H9 (cell line): ENCODE data around the gene PERCC1. TPM values are rescaled to one million over a fixed set of nuclear protein-coding genes. Genes with fewer than 3 reads are reported as not detected.

Source experiments
- DNase-seq: peaks from one replicate; pipeline ENCODE4 v3.0.0-alpha.2; 2017
- H2AFZ ChIP-seq: one replicate; pipeline ENCODE4 v1.6.1; 2013; ENCODE audit warnings: mild to moderate bottlenecking, low read length, control low read depth, moderate library complexity
- H2AK5ac ChIP-seq: 2 replicates; pipeline ENCODE4 v1.6.1; 2013; ENCODE audit warnings: low read length, control low read depth, mixed read lengths; ENCODE audit not compliant: insufficient read length
- H2BK120ac ChIP-seq: one replicate; pipeline ENCODE4 v1.6.1; 2013; ENCODE audit warnings: low read depth, mild to moderate bottlenecking, low read length, control low read depth, inconsistent platforms; ENCODE audit not compliant: poor library complexity, severe bottlenecking
- H2BK12ac ChIP-seq: 2 replicates; pipeline ENCODE4 v1.6.1; 2013; ENCODE audit warnings: low read length, control low read depth, mixed read lengths, low read depth; ENCODE audit not compliant: insufficient read length
- H2BK15ac ChIP-seq: 2 replicates; pipeline ENCODE4 v1.6.1; 2013; ENCODE audit warnings: low read depth, low read length, control low read depth
- H2BK20ac ChIP-seq: one replicate; pipeline ENCODE4 v1.6.1; 2013; ENCODE audit warnings: low read depth, mild to moderate bottlenecking, low read length, control low read depth, inconsistent platforms; ENCODE audit not compliant: poor library complexity, severe bottlenecking
- H2BK5ac ChIP-seq: 2 replicates; pipeline ENCODE4 v1.6.1; 2013; ENCODE audit warnings: low read length, control low read depth, mixed read lengths; ENCODE audit not compliant: insufficient read length
- H3K14ac ChIP-seq: 2 replicates; pipeline ENCODE4 v1.6.1; 2013; ENCODE audit warnings: low read length, control low read depth; ENCODE audit not compliant: insufficient read depth
- H3K18ac ChIP-seq: 2 replicates; pipeline ENCODE4 v1.6.1; 2013; ENCODE audit warnings: low read depth, mild to moderate bottlenecking, mixed read lengths, low read length, control low read depth; ENCODE audit not compliant: insufficient read length
- H3K23ac ChIP-seq: 2 replicates; pipeline ENCODE4 v1.6.1; 2013; ENCODE audit warnings: low read length, control low read depth, mixed read lengths, low read depth; ENCODE audit not compliant: insufficient read length
- H3K23me2 ChIP-seq: 2 replicates; pipeline ENCODE4 v1.6.1; 2013; ENCODE audit warnings: low read depth, mild to moderate bottlenecking, mixed read lengths, low read length, control low read depth; ENCODE audit not compliant: insufficient read length, poor library complexity, severe bottlenecking
- H3K27ac ChIP-seq: 2 replicates; pipeline ENCODE4 v1.5.1; 2013; ENCODE audit warnings: low read length, control low read depth, mixed read lengths, low read depth; ENCODE audit not compliant: insufficient read length
- H3K27me3 ChIP-seq: 2 replicates; pipeline ENCODE4 v1.6.1; 2013; ENCODE audit warnings: low read length, control low read depth, inconsistent platforms; ENCODE audit not compliant: insufficient read depth
- H3K4ac ChIP-seq: 2 replicates; pipeline ENCODE4 v1.6.1; 2013; ENCODE audit warnings: low read depth, mild to moderate bottlenecking, control low read depth, inconsistent platforms, low read length, moderate library complexity
- H3K4me1 ChIP-seq: 2 replicates; pipeline ENCODE4 v1.6.1; 2013; ENCODE audit warnings: low read length, control low read depth, inconsistent platforms; ENCODE audit not compliant: insufficient read depth
- H3K4me2 ChIP-seq: 2 replicates; pipeline ENCODE4 v1.6.1; 2013; ENCODE audit warnings: low read length, control low read depth, mixed read lengths; ENCODE audit not compliant: insufficient read length, insufficient read depth
- H3K56ac ChIP-seq: 2 replicates; pipeline ENCODE4 v1.6.1; 2013; ENCODE audit warnings: low read depth, mild to moderate bottlenecking, mixed read lengths, low read length, control low read depth; ENCODE audit not compliant: insufficient read length
- H3K79me1 ChIP-seq: 2 replicates; pipeline ENCODE4 v1.6.1; 2013; ENCODE audit warnings: low read depth, mild to moderate bottlenecking, moderate library complexity, low read length, control low read depth, inconsistent platforms; ENCODE audit not compliant: insufficient read depth, poor library complexity, severe bottlenecking
- H3K79me2 ChIP-seq: 2 replicates; pipeline ENCODE4 v1.6.1; 2013; ENCODE audit warnings: low read length, control low read depth, inconsistent platforms; ENCODE audit not compliant: insufficient read depth
- H3K9ac ChIP-seq: 2 replicates; pipeline ENCODE4 v1.6.1; 2013; ENCODE audit warnings: low read length, control low read depth, mixed read lengths; ENCODE audit not compliant: insufficient read length; ENCODE audit errors: extremely low read depth
- H3K9me3 ChIP-seq: one replicate; pipeline ENCODE4 v1.6.1; 2013; ENCODE audit warnings: low read depth, low read length, inconsistent platforms; ENCODE audit not compliant: control insufficient read depth
- H3T11ph ChIP-seq: one replicate; pipeline ENCODE4 v1.6.1; 2013; ENCODE audit warnings: mild to moderate bottlenecking, low read length, control low read depth, inconsistent platforms
- H4K20me1 ChIP-seq: one replicate; pipeline ENCODE4 v1.6.1; 2013; ENCODE audit not compliant: control insufficient read depth, insufficient read length, insufficient read depth
- H4K5ac ChIP-seq: 2 replicates; pipeline ENCODE4 v1.6.1; 2013; ENCODE audit warnings: low read depth, mild to moderate bottlenecking, mixed read lengths, low read length, control low read depth; ENCODE audit not compliant: insufficient read length
- H4K8ac ChIP-seq: replicated peaks from 2 replicates; pipeline ENCODE4 v1.6.1; 2013; ENCODE audit warnings: low read length, control low read depth, mixed read lengths, low read depth; ENCODE audit not compliant: insufficient read length
- H4K91ac ChIP-seq: 2 replicates; pipeline ENCODE4 v1.6.1; 2013; ENCODE audit warnings: low read depth, mild to moderate bottlenecking, moderate library complexity, mixed read lengths, low read length, control low read depth; ENCODE audit not compliant: insufficient read length
- H3K27ac Mint-ChIP-seq, 3 experiments: 2 replicates in 2 of 3; 3 replicates in 1 of 3; pipeline ENCODE4 v1.8.0; 2020 to 2021; ENCODE audit warnings: mixed read lengths in 3 of 3, mild to moderate bottlenecking in 1 of 3, moderate library complexity in 1 of 3
- H3K27me3 Mint-ChIP-seq: 2 replicates; pipeline ENCODE4 v1.8.0; 2021; ENCODE audit warnings: low read depth, mild to moderate bottlenecking, moderate library complexity, mixed read lengths
- H3K36me3 Mint-ChIP-seq, 3 experiments: 2 replicates in 2 of 3; 3 replicates in 1 of 3; pipeline ENCODE4 v1.8.0; 2020 to 2021; ENCODE audit warnings: low read depth in 3 of 3, mixed read lengths in 3 of 3; ENCODE audit not compliant: insufficient read depth in 1 of 3
- H3K4me1 Mint-ChIP-seq, 2 experiments: 2 replicates each; pipeline ENCODE4 v1.8.0; 2020; ENCODE audit warnings: mixed read lengths in 2 of 2
- H3K4me3 Mint-ChIP-seq, 2 experiments: 2 replicates in 1 of 2; 3 replicates in 1 of 2; pipeline ENCODE4 v1.8.0; 2020 to 2021; ENCODE audit warnings: mild to moderate bottlenecking in 2 of 2, mixed read lengths in 2 of 2, moderate library complexity in 1 of 2
- H3K9me3 Mint-ChIP-seq, 2 experiments: 2 replicates in 1 of 2; 3 replicates in 1 of 2; pipeline ENCODE4 v1.8.0; 2020; ENCODE audit warnings: mild to moderate bottlenecking in 2 of 2, mixed read lengths in 2 of 2, moderate library complexity in 1 of 2
- WGBS: extraction: QIAGEN DNeasy Blood & Tissue Kit; methylation state at CpG from one replicate; pipeline ENCODE4 v1.1.7; 2013; ENCODE audit warnings: missing lambda C conversion rate, low lambda C conversion rate, mixed read lengths; ENCODE audit not compliant: insufficient read length; ENCODE audit errors: extremely low coverage; 5-methylcytosine and 5-hydroxymethylcytosine counted together
- total RNA-seq: library from RNA; stranded (reverse); gene quantifications from 2 replicates; pipeline ENCODE4 v1.2.1, GENCODE V29; 2021
- TF ChIP-seq, protein P1 (sequence below): fragments of 200-600 bp; sonication (generic); conservative IDR thresholded peaks from 3 replicates; pipeline ENCODE4 v1.8.0; 2021; ENCODE audit warnings: antibody characterized with exemption, mild to moderate bottlenecking

The PERCC1 gene
- total RNA-seq, 1 experiment from 2014 or later: not detected

DNA sequence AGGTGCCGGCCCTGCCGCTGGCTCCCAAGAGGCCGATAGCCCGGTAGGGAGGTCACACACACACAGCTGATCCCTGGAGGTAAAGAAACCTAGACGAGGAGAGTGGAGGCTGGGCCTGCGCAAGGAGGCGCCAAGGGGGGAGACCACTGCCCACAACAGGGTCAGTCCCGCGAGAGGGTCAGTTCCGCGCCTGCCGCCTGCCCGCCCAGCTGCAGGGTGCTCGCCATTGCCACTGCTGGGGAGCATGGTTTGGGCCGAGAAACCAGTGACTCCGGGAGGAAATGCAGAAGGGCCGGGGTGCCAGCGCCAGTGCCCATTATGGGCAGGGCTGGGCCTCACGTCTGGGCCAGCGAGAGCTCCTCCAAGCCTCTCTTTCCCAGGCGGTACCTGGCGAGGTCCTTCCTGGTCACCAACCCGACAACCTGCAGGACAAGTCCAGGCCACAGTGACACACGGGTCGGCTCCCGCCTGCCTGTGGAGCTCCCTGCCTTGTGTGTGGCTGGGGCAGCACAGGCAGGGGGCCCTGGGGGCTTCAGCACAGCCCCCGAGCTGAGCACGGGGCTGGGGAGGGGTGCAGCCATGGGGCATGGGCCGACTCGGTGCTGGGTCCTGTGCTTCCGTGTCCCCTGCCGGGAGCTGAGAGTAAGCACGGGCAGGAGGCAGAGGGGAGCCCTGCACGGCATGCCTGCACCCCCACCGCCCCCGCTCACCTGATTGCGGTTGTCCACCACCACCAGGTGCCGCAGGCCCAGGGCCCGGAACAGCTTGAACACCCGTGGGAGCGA, 15.6 kb downstream of the PERCC1 start:
- TF ChIP-seq, protein P1, sequence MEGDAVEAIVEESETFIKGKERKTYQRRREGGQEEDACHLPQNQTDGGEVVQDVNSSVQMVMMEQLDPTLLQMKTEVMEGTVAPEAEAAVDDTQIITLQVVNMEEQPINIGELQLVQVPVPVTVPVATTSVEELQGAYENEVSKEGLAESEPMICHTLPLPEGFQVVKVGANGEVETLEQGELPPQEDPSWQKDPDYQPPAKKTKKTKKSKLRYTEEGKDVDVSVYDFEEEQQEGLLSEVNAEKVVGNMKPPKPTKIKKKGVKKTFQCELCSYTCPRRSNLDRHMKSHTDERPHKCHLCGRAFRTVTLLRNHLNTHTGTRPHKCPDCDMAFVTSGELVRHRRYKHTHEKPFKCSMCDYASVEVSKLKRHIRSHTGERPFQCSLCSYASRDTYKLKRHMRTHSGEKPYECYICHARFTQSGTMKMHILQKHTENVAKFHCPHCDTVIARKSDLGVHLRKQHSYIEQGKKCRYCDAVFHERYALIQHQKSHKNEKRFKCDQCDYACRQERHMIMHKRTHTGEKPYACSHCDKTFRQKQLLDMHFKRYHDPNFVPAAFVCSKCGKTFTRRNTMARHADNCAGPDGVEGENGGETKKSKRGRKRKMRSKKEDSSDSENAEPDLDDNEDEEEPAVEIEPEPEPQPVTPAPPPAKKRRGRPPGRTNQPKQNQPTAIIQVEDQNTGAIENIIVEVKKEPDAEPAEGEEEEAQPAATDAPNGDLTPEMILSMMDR: no peak
- Mint-ChIP-seq H3K4me1 (no peaks in the 10 kb centered on the region), H3K27me3 (peaks cover 1% of the 10 kb centered on the region; the same call in 1 of the 2 replicates), H3K27ac (no peak overlapping the region), H3K9me3 (no peaks in the 10 kb centered on the region), H3K4me3 (no peak overlapping the region), H3K36me3 (peaks cover 0 to 18% (median 17%) of the 10 kb centered on the region in 3 experiments; a peak in 5 of 7 replicates)
- no CpG with 5 or more reads among the region's 41 CpGs for WGBS
- H2AK5ac ChIP-seq: no peak overlapping the region
- no peak overlapping the region for H2AFZ ChIP-seq
- no peaks in the 10 kb centered on the region for H3K9me3 ChIP-seq
- H2BK120ac ChIP-seq: no peak overlapping the region
- H4K8ac ChIP-seq: no peak overlapping the region
- H2BK15ac ChIP-seq: no peak overlapping the region
- H2BK12ac ChIP-seq: no peak overlapping the region
- no peaks in the 10 kb centered on the region for H3K27me3 ChIP-seq
- H3K79me2 ChIP-seq: no peaks in the 10 kb centered on the region
- DNase-seq: no peak
- H3K4ac ChIP-seq: no peak overlapping the region
- H2BK20ac ChIP-seq: no peak overlapping the region
- H3K56ac ChIP-seq: no peak overlapping the region
- H3K4me2 ChIP-seq: no peak overlapping the region
- H3K23me2 ChIP-seq: no peaks in the 10 kb centered on the region
- no peak overlapping the region for H3K23ac ChIP-seq
- no peak overlapping the region for H3K18ac ChIP-seq
- no peak overlapping the region for H3T11ph ChIP-seq
- H4K91ac ChIP-seq: no peak overlapping the region
- no peak overlapping the region for H3K27ac ChIP-seq
- H4K5ac ChIP-seq: no peak overlapping the region
- H3K9ac ChIP-seq: no peak overlapping the region
- H3K14ac ChIP-seq: no peak overlapping the region
- H4K20me1 ChIP-seq: peaks cover 2% of the 10 kb centered on the region
- no peak overlapping the region for H2BK5ac ChIP-seq
- H3K4me1 ChIP-seq: no peaks in the 10 kb centered on the region
- H3K79me1 ChIP-seq: no peaks in the 10 kb centered on the region
